ENCODE results near the gene LSM10. TPM values are rescaled to one million over a fixed set of nuclear protein-coding genes. Genes with fewer than 3 reads are reported as not detected.

The LSM10 gene
- total and polyA plus RNA-seq, 9 of the 15 experiments (the other 6 are each of a cell fraction or from before 2014, with no cell fraction given), result 13.2 to 146 (median 68.9) TPM

- Histone ChIP-seq H3K4me3 (no peak overlapping the region), H3K9me1 (ENCODE audit: control insufficient read depth, insufficient read depth, low read length) (no peaks in the 10 kb centered on the region), H3K4me1 (replicated peaks in 1 of 2; ENCODE audit: control insufficient read depth in 2 of 2, insufficient read depth in 2 of 2, low read length in 2 of 2) (peaks cover 0 to 6% of the 10 kb centered on the region in 2 experiments; a peak in 1 of 5 replicates), H3K4me2 (ENCODE audit: insufficient read depth, low read length) (no peak overlapping the region), H3K9ac (ENCODE audit: insufficient read depth in 1 of 2, low read depth in 2 of 2, low read length in 2 of 2) (no peak overlapping the region), H3K9me3 (replicated peaks; ENCODE audit: control insufficient read depth, insufficient read depth, low read depth, low read length) (no peaks in the 10 kb centered on the region), H2AFZ (ENCODE audit: low read depth, low read length) (no peak overlapping the region), H3K27ac (ENCODE audit: extremely low read depth, low read depth, low read length) (no peak overlapping the region), H3K79me2 (ENCODE audit: control insufficient read depth, insufficient read depth, low read length) (no peaks in the 10 kb centered on the region), H4K20me1 (replicated peaks; ENCODE audit: control insufficient read depth, insufficient read depth, low read length) (no peaks in the 10 kb centered on the region), H3K36me3 (ENCODE audit: control insufficient read depth, insufficient read depth, low read length) (no peaks in the 10 kb centered on the region), H3K27me3 (ENCODE audit: control insufficient read depth in 2 of 2, insufficient read depth in 2 of 2, low read length in 2 of 2) (peaks cover 0 to 4% of the 10 kb centered on the region in 2 experiments; a peak in 1 of 5 replicates)
- in situ Hi-C loops (cut with MboI), result no loop called here
- FAIRE-seq (no peak), DNase-seq (ENCODE audit: extremely low read depth in 1 of 4, low spot score in 3 of 4) (no peak), ATAC-seq (no peak)
- ChIA-PET CTCF (ENCODE audit: low intra/inter-chr PET ratio) (no interaction called here), POLR2A (interaction anchor here (0.7 kb wide), 2 partner anchors 55 to 381 kb away, joined by 3 read pairs; no protein-coding TSS in a partner anchor)
- 6% methylated on average over 3 of the region's 3 CpGs for WGBS (ENCODE audit: insufficient coverage, low coverage, missing lambda C conversion rate)
- BruUV-seq (replicated peaks), result no TSS peak
- intact Hi-C loops (cut with micrococcal nuclease), result loop anchor here (10.0 kb wide), 1 partner anchor 102 kb away; no protein-coding TSS in a partner anchor
- TF ChIP-seq CEBPB (tag; IDR thresholded peaks at IDR 0.05), result peak; percentile 56
- TF ChIP-seq CEBPG (CRISPR knock-in tag; IDR thresholded peaks at IDR 0.05), result no peak
- peak; percentile 45 to 51; a peak in 2 of 4 replicates for TF ChIP-seq CEBPG (tag; conservative IDR thresholded peaks at IDR 0.05 in 1 of 2, IDR thresholded peaks at IDR 0.05 in 1 of 2)
- no peak for TF ChIP-seq CCNT2 (IDR thresholded peaks at IDR 0.05; ENCODE audit: borderline replicate concordance, extremely low read depth, insufficient read length, low read depth, low read length)
Measured at GRCh38 chr1:36442337-36442736, 44.6 kb upstream of the LSM10 start.

- POLR2A ChIA-PET, result interaction anchor here (1.3 kb wide), 1 partner anchor 10 kb away, joined by 5 read pairs; no protein-coding TSS in a partner anchor
- intact Hi-C loops (cut with micrococcal nuclease), result loop anchor here (10.0 kb wide), 1 partner anchor 104 kb away; no protein-coding TSS in a partner anchor
- TF ChIP-seq CEBPG (CRISPR knock-in tag; IDR thresholded peaks at IDR 0.05) (no peak), CEBPG (tag; conservative IDR thresholded peaks at IDR 0.05 in 1 of 2, IDR thresholded peaks at IDR 0.05 in 1 of 2) (no peak), NR0B1 (IDR thresholded peaks at IDR 0.05; ENCODE audit: partially characterized antibody) (no peak), ZNF589 (CRISPR knock-in tag; IDR thresholded peaks at IDR 0.05; ENCODE audit: low read depth) (no peak), ELF2 (CRISPR knock-in tag; IDR thresholded peaks at IDR 0.05) (no peak), SLC30A9 (CRISPR knock-in tag; IDR thresholded peaks at IDR 0.05) (no peak), NR3C1 (CRISPR knock-in tag; IDR thresholded peaks at IDR 0.05) (no peak), ZKSCAN3 (CRISPR knock-in tag; IDR thresholded peaks at IDR 0.05) (no peak), ETV6 (IDR thresholded peaks at IDR 0.05; ENCODE audit: borderline replicate concordance in 1 of 2, low read depth in 2 of 2, low read length in 1 of 2) (no peak), ETV6 (CRISPR knock-in tag; IDR thresholded peaks at IDR 0.05; ENCODE audit: borderline replicate concordance) (no peak), HNRNPLL (IDR thresholded peaks at IDR 0.05; ENCODE audit: low read depth, low read length, poor library complexity, severe bottlenecking) (no peak)
Measured at GRCh38 chr1:36440646-36441045, 42.9 kb upstream of the LSM10 start.

More at GRCh38 chr1:36440646-36441045, 42.9 kb upstream of the LSM10 start:
- H3K27ac ChIP-seq (ENCODE audit: extremely low read depth, low read depth, low read length), result no peak overlapping the region
- no peaks in the 10 kb centered on the region for H4K20me1 ChIP-seq (replicated peaks; ENCODE audit: control insufficient read depth, insufficient read depth, low read length)
- DNase-seq (ENCODE audit: extremely low read depth in 1 of 4, low spot score in 3 of 4) (no peak), ATAC-seq (no peak), FAIRE-seq (no peak)
- in situ Hi-C loops (cut with MboI), result no loop called here
- 20% methylated on average over 3 of the region's 3 CpGs for WGBS (ENCODE audit: insufficient coverage, low coverage, missing lambda C conversion rate)
- H3K4me3 ChIP-seq, result no peak overlapping the region
- no peak overlapping the region; a peak in 1 of 4 replicates for H3K9ac ChIP-seq (ENCODE audit: insufficient read depth in 1 of 2, low read depth in 2 of 2, low read length in 2 of 2)
- H2AFZ ChIP-seq (ENCODE audit: low read depth, low read length), result no peak overlapping the region
- H3K36me3 ChIP-seq (ENCODE audit: control insufficient read depth, insufficient read depth, low read length), result no peaks in the 10 kb centered on the region
- peaks cover 0 to 4% of the 10 kb centered on the region in 2 experiments; a peak in 1 of 5 replicates for H3K27me3 ChIP-seq (ENCODE audit: control insufficient read depth in 2 of 2, insufficient read depth in 2 of 2, low read length in 2 of 2)
- H3K9me3 ChIP-seq (replicated peaks; ENCODE audit: control insufficient read depth, insufficient read depth, low read depth, low read length), result no peaks in the 10 kb centered on the region
- H3K79me2 ChIP-seq (ENCODE audit: control insufficient read depth, insufficient read depth, low read length), result no peaks in the 10 kb centered on the region
- no peaks in the 10 kb centered on the region for H3K4me1 ChIP-seq (replicated peaks in 1 of 2; ENCODE audit: control insufficient read depth in 2 of 2, insufficient read depth in 2 of 2, low read length in 2 of 2)
- CTCF ChIA-PET (ENCODE audit: low intra/inter-chr PET ratio), result no interaction called here
- no peaks in the 10 kb centered on the region for H3K9me1 ChIP-seq (ENCODE audit: control insufficient read depth, insufficient read depth, low read length)
- H3K4me2 ChIP-seq (ENCODE audit: insufficient read depth, low read length), result no peak overlapping the region
- no TSS peak for BruUV-seq (replicated peaks)

All from K562 (cell line).